IPS-15b (cell line): ENCODE measurements around the gene SYT5.
"Not testable (repeated sequence)": the region's sequence is repeated elsewhere in the genome, so short reads cannot be mapped to it uniquely, and the experiment has no call there.

Source experiments
- H3K27me3 ChIP-seq: one replicate; pipeline ENCODE4 v1.6.1; 2013; ENCODE audit warnings: low read length; ENCODE audit not compliant: control insufficient read depth, insufficient read depth
- H3K36me3 ChIP-seq: one replicate; pipeline ENCODE4 v1.6.1; 2013; ENCODE audit warnings: low read length; ENCODE audit not compliant: control insufficient read depth, insufficient read depth
- H3K4me1 ChIP-seq: one replicate; pipeline ENCODE4 v1.6.1; 2013; ENCODE audit warnings: mild to moderate bottlenecking, low read length; ENCODE audit not compliant: control insufficient read depth, insufficient read depth
- H3K4me3 ChIP-seq: one replicate; pipeline ENCODE4 v1.5.1; 2013; ENCODE audit warnings: low read depth, low read length
- H3K9ac ChIP-seq: one replicate; pipeline ENCODE4 v1.6.1; 2013; ENCODE audit warnings: low read depth, mild to moderate bottlenecking, low read length
- H3K9me3 ChIP-seq: one replicate; pipeline ENCODE4 v1.6.1; 2013; ENCODE audit warnings: mild to moderate bottlenecking, low read length; ENCODE audit not compliant: control insufficient read depth, insufficient read depth

Gene SYT5

DNA sequence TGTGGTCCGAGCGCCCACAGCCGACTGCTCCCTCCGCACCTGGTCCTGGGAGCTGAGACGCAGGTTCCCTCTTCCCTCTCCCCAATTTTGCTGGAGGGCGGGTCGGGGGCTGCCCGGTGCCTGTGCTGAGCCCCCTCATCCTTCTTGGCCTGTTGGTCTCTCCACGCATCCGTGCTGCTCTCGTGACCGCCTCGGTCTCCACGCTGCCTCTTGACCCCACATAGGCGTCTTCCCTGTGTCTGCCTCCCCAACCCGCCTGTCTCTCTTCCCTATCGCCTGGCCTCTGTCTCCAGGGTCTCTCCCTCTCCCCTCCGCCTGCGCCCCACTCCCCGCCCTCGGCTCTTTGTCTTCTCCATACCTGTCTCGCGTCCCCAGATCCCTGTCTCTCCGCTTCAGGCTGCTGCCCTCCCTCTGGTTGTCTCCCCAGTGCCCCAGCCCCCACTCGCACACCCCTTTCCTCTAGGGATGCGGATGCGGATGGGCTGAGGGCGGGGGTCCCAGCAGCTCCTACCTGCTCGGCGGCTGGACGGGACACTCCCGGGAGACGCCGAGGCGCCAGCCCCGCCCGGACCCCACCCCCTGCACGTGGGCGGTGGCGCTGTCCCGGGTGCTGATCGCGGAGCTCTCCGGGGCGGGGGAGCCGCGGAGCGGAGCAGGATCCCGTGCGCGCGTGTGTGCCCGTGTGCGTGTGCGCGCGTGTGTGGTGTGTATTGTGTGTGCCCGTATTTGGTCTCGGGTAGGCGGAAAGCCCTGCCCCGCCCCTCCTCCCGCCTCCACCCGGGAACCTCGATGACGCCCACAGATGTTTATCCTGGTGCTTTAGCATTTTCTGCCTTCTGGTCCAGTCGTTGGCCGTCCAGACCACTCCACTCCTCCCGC lies at the start of gene SYT5:
SYT5 (minus strand) TSS at position 684 of the 879 bp plus-strand sequence. CDS start 1,248 bp downstream, outside the sequence.
- Histone ChIP-seq H3K27me3 (peaks cover 37% of the 10 kb centered on the region), H3K9ac (no peak within 1 kb of the TSS), H3K9me3 (no peaks in the 10 kb centered on the region)

DNA sequence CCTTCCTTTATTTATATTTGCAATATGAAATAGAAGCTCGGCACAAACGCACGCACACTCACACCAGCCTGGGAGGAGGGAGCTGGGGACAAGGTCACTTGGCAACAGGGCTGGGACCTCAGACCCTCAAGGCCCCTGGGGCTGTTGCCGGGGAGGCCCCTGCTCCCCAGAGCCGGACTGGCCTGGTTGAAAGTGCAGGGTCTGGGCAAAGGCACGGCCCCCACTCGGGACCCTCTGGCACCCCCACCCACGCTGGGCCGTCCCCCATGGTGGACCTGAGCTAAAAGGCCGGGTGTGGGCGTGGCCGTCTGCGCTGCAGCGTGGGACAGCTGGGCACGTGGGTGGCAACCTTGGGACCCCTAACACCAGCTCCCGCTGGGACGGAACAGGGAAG lies 49.7 kb upstream of the SYT5 start:
- Histone ChIP-seq H3K4me1 (no peaks in the 10 kb centered on the region), H3K36me3 (peaks cover 45% of the 10 kb centered on the region), H3K4me3 (no peak overlapping the region), H3K9ac (no peak overlapping the region), H3K9me3 (no peaks in the 10 kb centered on the region), H3K27me3 (no peaks in the 10 kb centered on the region)

More for the DNA sequence above, at the start of gene SYT5:
- Histone ChIP-seq H3K4me1 (peaks cover 4% of the 10 kb centered on the region), H3K4me3 (peak within 1 kb of the TSS; percentile 80), H3K36me3 (no peaks in the 10 kb centered on the region)

DNA sequence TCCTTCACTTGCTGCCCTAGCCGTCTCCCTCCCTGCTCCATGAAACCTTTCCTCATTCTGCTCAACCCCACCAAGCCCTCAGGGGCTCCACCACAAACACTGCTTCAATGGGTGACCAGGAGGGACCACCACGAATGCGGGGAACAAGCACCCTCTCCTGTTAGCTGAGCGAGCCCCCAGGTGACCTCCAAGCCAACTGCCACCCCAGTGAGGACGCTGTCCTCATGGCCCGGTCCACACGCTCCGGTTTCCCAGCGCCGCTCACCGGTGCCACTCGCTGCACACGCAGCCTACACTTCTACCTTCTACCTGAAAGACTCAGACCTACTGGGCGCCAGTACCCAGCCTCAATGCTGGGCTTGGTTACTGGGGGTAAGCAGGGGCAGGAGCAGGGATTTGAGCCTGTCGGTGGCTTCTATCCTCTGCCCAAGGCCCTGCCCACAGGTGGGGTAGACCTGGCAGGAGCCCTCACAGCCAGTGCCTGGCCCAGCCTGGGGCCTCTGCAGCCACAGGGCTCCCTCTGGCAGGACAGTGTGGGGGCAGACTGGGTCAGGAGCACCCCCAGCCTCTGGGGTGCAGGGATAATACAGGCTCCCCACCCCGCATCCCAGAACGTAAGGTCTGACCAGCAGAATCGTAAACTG lies 49.2 kb upstream of the SYT5 start:
- H3K9ac ChIP-seq: no peak overlapping the region
- H3K4me3 ChIP-seq: no peak overlapping the region
- no peaks in the 10 kb centered on the region for H3K27me3 ChIP-seq
- no peaks in the 10 kb centered on the region for H3K4me1 ChIP-seq
- H3K36me3 ChIP-seq: peaks cover 41% of the 10 kb centered on the region
- no peaks in the 10 kb centered on the region for H3K9me3 ChIP-seq

DNA sequence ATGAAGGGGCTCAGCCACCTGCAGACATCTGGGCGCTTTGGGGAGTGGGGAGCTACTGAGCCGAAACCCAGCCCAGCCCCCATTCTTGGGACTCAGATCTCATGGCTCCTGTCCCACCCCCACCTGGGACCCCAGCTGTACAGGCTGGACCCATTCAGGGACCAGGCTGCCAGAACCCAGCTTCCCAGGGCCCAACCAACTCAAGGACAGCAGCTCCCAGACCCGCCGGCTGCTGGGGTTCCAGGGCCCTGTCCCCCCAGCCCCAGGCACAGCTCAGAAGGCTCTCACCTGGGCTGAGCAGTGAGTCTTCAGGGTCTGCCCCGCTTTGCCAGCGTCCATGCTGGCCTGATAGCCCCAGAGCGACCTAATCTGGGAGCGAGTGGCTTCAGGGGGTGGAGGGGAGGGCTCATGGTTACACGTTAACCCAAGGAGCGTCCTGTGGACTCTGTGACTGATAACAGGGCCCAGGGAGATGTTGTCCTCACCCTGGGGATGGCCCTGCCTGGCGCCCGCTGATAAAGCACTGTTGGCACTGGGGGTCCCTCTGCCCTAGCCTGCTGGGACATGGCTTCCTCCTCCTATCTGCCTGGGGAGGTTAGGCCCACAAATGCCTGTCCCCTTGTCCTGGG lies 48.4 kb upstream of the SYT5 start, which contains the start of gene TMEM86B:
TMEM86B (minus strand) TSS at position 361 of the 629 bp plus-strand sequence; CDS start at position 339, 22 bp downstream.
- H3K9ac ChIP-seq: no peak within 1 kb of the TSS
- H3K4me1 ChIP-seq: no peaks in the 10 kb centered on the region
- peaks cover 39% of the 10 kb centered on the region for H3K36me3 ChIP-seq
- no peak within 1 kb of the TSS for H3K4me3 ChIP-seq
- H3K27me3 ChIP-seq: no peaks in the 10 kb centered on the region
- no peaks in the 10 kb centered on the region for H3K9me3 ChIP-seq

DNA sequence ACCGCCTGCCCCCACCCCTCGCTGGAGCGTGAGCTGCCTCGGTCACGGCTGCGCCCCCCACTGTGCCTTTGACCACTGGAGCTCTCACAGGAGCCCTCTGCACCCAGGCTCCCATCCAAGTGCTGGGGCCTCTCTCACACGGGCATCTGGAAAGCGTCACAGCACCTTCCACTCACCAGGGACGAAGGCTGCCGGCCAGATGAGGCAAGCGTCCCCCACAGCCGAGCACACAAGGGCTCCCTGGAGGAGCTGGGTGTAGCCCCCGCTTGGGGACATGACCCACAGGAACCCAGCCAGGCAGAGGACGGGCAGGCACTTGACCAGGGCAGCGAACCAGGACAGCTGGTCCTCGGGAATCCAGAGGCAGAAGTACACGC lies 47.9 kb upstream of the SYT5 start:
- Histone ChIP-seq H3K27me3 (no peaks in the 10 kb centered on the region), H3K9me3 (no peaks in the 10 kb centered on the region), H3K4me1 (no peaks in the 10 kb centered on the region), H3K9ac (no peak overlapping the region), H3K36me3 (peaks cover 39% of the 10 kb centered on the region), H3K4me3 (no peak overlapping the region)

DNA sequence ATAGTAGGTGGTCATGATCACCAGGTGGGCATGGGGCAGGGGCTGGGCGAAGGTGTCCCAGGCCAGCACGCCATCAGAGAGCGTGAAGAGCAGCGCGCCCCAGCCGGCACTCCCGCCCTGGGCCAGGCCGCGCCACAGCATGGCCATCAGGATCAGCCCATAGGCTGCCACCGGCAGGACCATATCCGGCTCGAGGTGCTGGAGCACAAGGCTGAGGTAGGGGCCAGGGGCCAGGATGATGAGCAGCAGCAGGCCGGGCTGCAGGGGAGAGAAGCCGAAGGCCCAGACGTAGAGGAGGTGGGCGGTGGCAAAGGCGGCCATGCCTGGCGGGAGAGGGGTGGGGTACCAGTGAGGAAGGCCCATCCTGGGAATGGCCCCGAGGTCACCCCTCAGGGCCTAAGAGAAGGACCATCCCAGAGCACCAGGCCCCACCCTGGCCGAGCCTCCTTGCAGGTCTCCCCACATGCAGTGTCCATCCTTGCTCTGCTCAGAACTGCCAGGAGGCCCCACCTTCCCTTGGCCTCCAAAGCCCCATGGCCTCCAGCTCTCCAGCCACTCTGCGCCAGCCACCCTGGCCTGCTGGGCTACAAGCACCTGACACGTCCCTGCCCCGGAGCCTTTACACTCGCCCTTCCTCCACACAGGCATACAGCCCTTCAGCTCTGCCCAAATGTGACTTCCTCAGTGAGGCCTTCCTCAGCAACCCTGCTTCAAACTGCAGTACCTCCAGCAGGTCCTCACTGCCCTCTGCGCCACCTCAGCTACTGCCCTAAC lies 47.3 kb upstream of the SYT5 start:
- Histone ChIP-seq H3K9me3 (no peaks in the 10 kb centered on the region), H3K4me1 (no peaks in the 10 kb centered on the region), H3K4me3 (no peak overlapping the region), H3K36me3 (peaks cover 37% of the 10 kb centered on the region), H3K27me3 (no peaks in the 10 kb centered on the region), H3K9ac (no peak overlapping the region)

DNA sequence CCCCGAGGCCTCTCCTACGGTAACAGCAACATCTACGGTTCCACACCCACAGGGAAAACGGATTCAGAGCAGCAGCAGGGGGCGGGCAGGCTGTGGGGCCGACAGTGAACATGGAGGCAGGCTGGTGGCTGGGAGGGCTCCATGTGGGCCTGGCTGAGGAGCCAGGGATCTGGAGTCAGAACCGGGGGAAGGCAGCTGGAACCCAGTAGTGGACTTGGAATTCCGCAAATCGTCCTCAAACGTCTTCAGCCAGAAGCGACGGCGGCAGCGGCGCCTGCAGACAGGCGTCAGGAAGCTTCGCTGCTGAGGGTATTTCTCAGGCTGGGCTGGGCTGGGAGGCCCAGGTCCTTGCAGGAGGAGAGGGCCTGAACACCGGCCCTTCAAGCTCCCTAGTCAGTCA lies 46.7 kb upstream of the SYT5 start:
- Histone ChIP-seq H3K9ac (no peak overlapping the region), H3K9me3 (no peaks in the 10 kb centered on the region), H3K36me3 (peaks cover 32% of the 10 kb centered on the region), H3K27me3 (no peaks in the 10 kb centered on the region), H3K4me1 (no peaks in the 10 kb centered on the region), H3K4me3 (no peak overlapping the region)

DNA sequence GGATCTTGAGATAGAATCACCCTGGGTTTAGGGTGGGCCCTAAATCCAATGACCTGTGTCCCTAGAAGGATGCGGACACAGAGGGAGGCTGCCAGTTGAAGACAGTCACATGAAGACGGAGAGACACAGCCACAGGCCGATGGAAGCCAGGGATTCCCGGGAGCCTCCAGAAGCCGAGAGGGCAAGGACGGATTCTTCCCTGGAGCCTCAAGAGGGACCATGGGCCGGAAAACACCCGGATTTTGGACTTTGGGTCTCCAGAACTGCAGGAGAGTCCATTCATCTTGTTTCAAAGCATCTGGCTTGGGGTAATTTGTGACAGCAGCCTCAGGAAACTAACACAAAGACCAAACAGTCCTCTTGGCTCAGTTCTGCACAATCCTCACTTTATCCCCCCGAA lies 46.2 kb upstream of the SYT5 start:
- Histone ChIP-seq H3K4me3 (no peak overlapping the region), H3K27me3 (no peaks in the 10 kb centered on the region), H3K4me1 (no peaks in the 10 kb centered on the region), H3K9me3 (no peaks in the 10 kb centered on the region), H3K36me3 (peaks cover 27% of the 10 kb centered on the region), H3K9ac (no peak overlapping the region)

DNA sequence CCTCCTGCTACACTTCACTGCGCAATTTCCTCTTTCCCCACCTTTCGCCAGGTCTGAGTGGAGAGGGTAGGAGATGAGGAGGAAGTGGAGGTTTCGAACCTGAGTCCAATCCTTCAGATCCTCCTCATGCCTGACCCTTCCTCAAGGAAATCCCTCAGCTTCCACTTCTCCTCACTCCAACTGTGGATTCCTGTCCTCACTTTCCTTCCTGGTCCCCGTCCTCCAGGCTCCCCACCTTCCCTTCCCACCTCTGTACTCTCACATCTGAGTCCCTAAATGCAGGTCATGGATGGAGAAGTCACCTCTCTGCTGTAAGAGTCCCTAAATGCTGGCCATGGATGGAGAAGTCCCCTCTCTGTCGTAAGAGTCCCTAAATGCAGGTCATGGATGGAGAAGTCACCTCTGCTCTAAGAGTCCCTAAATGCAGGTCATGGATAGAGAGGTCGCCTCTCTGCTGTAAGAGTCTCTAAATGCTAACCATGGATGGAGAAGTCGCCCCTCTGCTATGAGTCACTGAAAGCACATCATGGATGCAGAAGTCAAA lies 45.4 kb upstream of the SYT5 start:
- no peaks in the 10 kb centered on the region for H3K9me3 ChIP-seq
- no peaks in the 10 kb centered on the region for H3K4me1 ChIP-seq
- no peaks in the 10 kb centered on the region for H3K27me3 ChIP-seq
- peaks cover 21% of the 10 kb centered on the region for H3K36me3 ChIP-seq
- H3K4me3 ChIP-seq: no peak overlapping the region
- no peak overlapping the region for H3K9ac ChIP-seq

DNA sequence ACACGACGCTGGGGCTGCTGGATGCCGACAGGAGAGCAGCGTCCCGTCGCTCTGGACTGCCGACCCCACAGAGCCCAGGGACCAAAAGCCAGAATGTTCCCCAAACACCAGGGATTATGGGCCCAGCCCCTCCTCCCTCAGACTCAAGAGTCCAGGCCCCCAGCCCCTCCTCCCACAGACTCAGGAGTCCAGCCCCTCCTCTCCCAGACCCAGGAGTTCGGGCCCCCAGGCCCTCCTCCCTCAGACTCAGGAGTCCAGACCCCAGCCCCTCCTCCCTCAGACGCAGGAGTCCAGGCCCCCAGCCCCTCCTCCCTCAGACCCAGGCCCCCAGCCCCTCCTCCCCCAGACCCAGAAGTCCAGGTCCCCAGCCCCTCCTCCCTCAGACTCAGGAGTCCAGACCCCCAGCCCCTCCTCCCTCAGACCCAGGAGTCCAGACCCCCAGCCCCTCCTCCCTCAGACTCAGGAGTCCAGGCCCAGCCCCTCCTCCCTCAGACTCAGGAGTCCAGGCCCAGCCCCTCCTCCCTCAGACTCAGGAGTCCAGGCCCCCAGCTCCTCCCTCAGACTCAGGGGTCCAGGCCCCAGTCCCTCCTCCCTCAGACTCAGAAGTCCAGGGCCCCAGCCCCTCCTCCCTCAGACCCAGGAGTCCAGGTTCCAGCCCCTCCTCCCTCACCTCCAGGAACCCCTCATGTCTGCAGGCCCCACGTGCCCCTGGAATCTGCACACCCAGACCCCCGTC lies 44.8 kb upstream of the SYT5 start:
- peaks cover 21% of the 10 kb centered on the region for H3K36me3 ChIP-seq
- not testable (repeated sequence) for H3K9ac ChIP-seq

More for the DNA sequence above, 44.8 kb upstream of the SYT5 start:
- not testable (repeated sequence) for H3K4me3 ChIP-seq, H3K9me3 ChIP-seq, H3K27me3 ChIP-seq, H3K4me1 ChIP-seq
